T47D (cell line): Measurements from ENCODE around the gene MLANA.

Experiments
- DNase-seq, 2 experiments: peaks; one replicate each; pipeline versions ENCODE4 v3.0.0 to v3.0.0-alpha.2; 2011 to 2012; ENCODE audit warnings: low read depth in 1 of 2, low spot score in 1 of 2
- JUND ChIP-seq: IDR thresholded peaks from 2 replicates; pipeline ENCODE4 v1.6.1; 2012; ENCODE audit warnings: low read depth
- in situ Hi-C: cut with HindIII; loops from 2 replicates; pipeline ENCODE4 v1.10.0; 2016; ENCODE audit warnings: low sequenced_read_pairs, low pct_unique_long_range_greater_than_20kb

The MLANA gene

GRCh38 chr9:5920860-5921328 lies 30.2 kb downstream of the MLANA start:
- no peak for TF ChIP-seq JUND
- in situ Hi-C loops = no loop called here
- no peak for DNase-seq

- in situ Hi-C loops = no loop called here
- TF ChIP-seq JUND = no peak
- no peak for DNase-seq
Measured at GRCh38 chr9:5922192-5922591, 31.5 kb downstream of the MLANA start.

GRCh38 chr9:5931657-5932056 lies 41.0 kb downstream of the MLANA start:
- DNase-seq = no peak
- in situ Hi-C loops = no loop called here
- TF ChIP-seq JUND = no peak

- DNase-seq = no peak
- TF ChIP-seq JUND = no peak
- in situ Hi-C loops = no loop called here
Measured at GRCh38 chr9:5938449-5938848, 47.8 kb downstream of the MLANA start.

GRCh38 chr9:5939530-5939929 lies 48.8 kb downstream of the MLANA start:
- in situ Hi-C loops = no loop called here
- DNase-seq = no peak
- TF ChIP-seq JUND = no peak

- in situ Hi-C loops = no loop called here
- TF ChIP-seq JUND = no peak
- no peak for DNase-seq
Measured at GRCh38 chr9:5941214-5941613, 50.5 kb downstream of the MLANA start.

GRCh38 chr9:5945112-5945511 lies 54.4 kb downstream of the MLANA start:
- in situ Hi-C loops = no loop called here
- no peak for TF ChIP-seq JUND

GRCh38 chr9:5947912-5948311 lies 57.2 kb downstream of the MLANA start:
- in situ Hi-C loops = no loop called here
- DNase-seq = no peak
- no peak for TF ChIP-seq JUND

More at GRCh38 chr9:5945112-5945511, 54.4 kb downstream of the MLANA start:
- no peak for DNase-seq

GRCh38 chr9:5949103-5949699 lies 58.5 kb downstream of the MLANA start:
- in situ Hi-C loops = no loop called here
- no peak for TF ChIP-seq JUND
- DNase-seq = no peak

GRCh38 chr9:5950261-5950660 lies 59.6 kb downstream of the MLANA start:
- no peak for TF ChIP-seq JUND
- no peak for DNase-seq
- in situ Hi-C loops = no loop called here

- no peak for DNase-seq
- TF ChIP-seq JUND = no peak
- in situ Hi-C loops = no loop called here
Measured at GRCh38 chr9:5951686-5952211, 61.1 kb downstream of the MLANA start.

- TF ChIP-seq JUND = no peak
- no peak for DNase-seq
- in situ Hi-C loops = no loop called here
Measured at GRCh38 chr9:5953743-5954707, 63.3 kb downstream of the MLANA start.

GRCh38 chr9:5957166-5957565 lies 66.5 kb downstream of the MLANA start:
- in situ Hi-C loops = no loop called here
- no peak for DNase-seq
- TF ChIP-seq JUND = no peak

GRCh38 chr9:5958273-5958672 lies 67.6 kb downstream of the MLANA start:
- in situ Hi-C loops = no loop called here
- TF ChIP-seq JUND = no peak

More at GRCh38 chr9:5958273-5958672, 67.6 kb downstream of the MLANA start:
- no peak for DNase-seq
